CD4-positive, alpha-beta T cell treated with Interleukin-2 at 100 ng/mL for 4 hours (primary cell): ENCODE data around the gene C1orf52.

Source experiments
- DNase-seq: peaks from one replicate; pipeline ENCODE4 v3.0.0-alpha.2; 2020; ENCODE audit warnings: low spot score

Gene C1orf52

DNA sequence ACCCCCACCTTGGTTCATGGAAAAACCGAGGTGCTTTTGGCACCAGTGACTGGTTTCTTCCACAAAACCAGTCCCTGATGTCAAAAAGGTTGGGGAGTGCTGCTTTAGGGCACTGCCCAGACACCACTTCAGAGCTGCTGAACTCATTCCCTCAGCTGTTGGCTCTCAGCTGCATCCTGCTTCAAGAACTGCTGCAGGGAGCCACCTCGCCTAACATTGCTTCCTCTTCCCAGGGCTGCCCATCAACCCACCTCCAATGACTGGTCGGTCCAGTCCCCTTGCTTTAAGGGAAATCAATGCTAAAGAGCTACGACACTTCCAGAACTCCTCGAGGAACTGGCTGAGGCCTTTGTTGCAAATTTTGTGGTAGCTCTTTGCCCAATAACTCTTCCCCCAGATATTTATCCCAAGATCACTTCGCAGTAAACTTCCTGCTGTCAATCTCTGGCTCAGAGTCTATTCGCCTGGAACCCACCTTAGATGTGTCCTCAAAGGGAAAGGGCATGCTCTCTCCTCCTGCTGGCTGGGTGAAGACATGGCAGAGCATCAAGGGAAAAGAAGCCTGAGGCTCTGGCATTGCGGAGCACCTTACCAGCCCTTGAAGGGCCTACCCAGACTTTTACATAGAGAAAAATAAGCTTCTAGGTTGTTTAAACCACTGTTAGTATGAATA, 29.0 kb downstream of the C1orf52 start:
- no peak for DNase-seq

- DNase-seq = no peak
These were observed 29.8 kb downstream of the C1orf52 start for GRCh38 chr1:85229574-85230097.

- DNase-seq = no peak
These were observed 30.5 kb downstream of the C1orf52 start for GRCh38 chr1:85228972-85229371.

DNA sequence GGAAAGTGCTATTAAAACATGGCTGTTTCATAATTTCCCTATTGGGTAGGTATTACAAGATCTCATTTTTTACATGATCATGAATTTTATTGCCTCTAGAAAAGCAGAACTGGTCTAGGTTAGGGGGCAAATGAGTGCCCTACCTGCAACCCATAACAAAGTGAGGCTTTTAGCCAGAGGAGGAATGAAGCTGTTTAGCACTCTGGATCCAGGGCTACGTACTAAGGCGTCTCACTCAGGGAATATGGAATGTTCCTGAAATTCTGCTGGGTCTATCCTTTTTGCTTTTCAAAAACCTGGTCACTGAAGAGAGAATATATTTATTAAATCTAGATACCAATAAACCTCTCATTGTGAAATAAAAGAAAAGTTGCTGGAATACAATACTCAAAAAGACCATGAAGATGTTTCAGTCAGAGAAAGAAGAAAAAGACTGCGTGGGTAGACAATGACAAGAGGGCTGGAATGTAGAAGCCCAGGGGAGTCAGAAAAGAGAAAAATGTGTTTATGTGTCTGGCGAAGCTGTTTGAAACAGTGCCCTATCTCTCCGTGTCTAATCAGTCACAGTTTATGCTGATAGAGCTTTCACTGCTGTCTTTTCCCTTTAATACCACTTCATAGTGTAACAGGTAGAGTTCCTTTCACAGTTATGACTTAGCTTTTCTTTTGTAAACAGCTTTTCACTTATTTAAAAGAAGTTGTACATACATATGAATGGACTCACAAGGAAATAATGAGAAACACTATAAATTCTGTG, 33.7 kb downstream of the C1orf52 start:
- no peak for DNase-seq

DNA sequence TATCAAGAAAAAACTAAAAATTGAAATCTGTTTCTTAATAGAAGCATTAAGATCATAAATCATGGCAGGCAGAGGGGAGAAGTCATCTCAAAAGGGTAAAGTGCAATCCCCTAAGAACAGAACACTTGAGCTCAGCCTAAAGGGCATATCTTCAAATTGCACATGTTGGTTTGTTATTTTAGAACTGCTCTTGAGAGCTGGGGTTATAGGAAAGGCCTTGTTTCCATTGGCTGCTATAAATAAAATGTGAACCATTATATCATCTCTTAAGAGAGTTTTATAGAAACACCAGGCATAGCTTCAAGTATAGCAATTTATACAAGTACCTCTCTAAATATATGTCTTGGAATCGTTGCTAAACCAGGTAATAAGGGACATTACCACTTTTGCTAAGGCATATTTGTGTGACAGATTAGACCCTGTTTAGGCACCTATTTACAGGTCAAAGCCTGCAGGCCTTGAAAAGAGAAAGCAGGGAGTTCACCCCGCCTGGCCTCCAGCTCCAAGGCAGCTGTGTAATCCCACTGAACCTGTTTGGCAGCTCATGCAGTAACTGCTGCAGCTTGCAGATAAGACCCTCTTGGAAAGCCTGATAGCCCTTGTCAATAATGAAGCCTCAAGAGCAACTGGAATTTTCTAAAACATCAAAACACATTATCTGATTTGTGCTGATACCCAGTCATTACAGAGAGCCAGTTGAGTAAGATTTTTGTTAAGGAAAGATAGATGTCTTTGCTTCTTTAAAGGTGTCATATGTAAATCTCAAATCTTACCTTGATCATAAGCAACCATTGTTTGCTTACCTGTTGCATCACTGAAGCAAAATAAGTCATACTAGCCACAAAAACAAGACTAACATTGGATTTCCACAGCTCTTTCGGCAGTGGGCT, 34.5 kb downstream of the C1orf52 start:
- no peak for DNase-seq

DNA sequence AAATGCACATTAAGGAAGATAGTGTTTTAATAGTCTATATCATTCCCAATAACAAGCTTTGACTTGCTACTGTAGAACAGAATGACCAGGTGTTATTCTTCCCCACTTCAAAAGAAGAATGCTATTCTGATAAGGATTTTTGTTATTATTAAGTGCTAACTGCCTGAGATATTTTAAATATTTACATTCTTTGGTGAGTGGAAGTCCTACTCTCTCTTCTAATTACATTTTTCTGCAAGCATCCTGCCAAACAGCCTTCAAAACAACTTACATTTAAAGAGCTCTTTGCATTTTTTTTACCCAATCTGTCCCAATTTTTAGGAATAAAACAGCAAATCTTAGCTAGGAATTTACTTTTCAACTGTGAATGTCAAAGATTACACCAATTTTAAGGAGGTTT, 35.2 kb downstream of the C1orf52 start:
- DNase-seq = no peak

DNA sequence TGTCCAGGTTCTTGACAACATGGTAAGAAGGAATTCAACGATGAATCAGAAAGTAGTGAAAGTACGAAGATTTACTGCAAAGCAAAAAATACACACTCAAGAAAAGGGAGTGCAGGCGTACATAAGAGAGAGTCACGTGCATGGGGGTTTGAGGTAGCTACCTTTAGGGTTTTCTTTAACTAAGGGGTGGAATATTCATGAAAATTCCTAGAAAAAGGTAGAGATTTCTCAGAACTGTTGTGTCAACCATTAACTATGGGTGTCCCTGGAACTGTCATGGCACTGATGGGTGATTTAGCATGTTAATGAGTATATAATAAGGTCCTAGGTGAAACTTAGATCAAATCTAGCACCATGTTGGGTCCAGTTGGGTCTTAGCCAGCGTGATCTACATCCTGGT, 36.1 kb downstream of the C1orf52 start:
- no peak for DNase-seq

- DNase-seq = no peak
These were observed 38.7 kb downstream of the C1orf52 start for GRCh38 chr1:85220756-85221201.

GRCh38 chr1:85219853-85220610, 39.4 kb downstream of the C1orf52 start:
- DNase-seq = no peak

DNA sequence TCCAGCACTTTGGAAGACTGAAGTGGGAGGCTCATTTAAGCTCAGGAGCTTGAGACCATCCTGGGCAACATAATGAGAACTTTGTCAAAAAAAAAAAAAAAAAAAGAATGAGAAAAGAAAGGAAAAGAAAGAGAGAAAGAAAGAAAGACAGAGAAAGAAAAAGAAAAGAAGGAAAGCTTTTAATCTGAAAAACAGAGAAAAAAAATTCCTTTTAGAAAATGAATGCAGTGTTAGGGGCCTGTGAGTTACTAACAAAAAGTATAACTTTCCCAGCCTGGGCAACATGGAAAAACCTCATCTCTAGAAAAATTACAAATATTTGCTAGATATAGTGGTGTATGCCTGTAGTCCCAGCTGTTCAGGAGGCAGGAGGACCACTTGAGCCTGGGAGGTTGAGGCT, 42.8 kb downstream of the C1orf52 start:
- DNase-seq = no peak

DNA sequence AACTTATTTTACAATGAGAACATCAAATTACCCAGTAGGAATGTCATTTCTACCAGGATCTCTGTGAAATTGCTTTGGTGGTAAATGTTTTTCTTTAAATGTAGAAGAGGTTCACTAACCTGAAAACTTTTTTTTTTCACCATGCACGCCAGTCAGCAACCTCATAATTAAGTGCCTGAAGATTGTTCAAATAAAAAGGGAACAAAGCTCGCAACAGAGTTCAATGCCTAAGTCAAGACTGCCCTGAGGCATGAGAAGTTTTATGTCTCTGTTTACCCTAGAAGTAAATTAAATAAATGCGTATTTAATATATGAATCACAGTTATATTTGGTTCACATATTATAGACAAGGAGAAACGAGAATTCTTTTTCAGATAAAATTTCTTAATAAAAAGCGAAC, 44.8 kb downstream of the C1orf52 start:
- no peak for DNase-seq

DNA sequence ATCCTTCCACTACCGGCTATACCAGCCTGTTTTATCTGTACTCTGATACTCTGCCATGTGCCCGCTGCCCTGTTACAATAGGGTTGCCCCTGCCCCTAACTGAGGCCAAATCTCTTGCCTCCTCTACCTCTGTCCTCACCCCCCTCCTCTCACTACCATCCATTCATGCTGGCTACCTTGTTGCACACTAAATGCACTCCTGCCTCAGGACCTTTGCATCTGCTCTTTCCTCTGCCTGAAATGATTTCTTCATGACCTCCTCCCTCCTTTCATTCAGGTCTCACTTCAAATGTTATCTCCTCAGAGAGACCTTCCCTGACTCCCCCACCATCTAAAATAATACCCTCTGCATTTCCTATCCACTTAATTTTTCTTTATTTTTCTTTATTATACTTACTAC, 51.0 kb downstream of the C1orf52 start:
- DNase-seq = no peak

DNA sequence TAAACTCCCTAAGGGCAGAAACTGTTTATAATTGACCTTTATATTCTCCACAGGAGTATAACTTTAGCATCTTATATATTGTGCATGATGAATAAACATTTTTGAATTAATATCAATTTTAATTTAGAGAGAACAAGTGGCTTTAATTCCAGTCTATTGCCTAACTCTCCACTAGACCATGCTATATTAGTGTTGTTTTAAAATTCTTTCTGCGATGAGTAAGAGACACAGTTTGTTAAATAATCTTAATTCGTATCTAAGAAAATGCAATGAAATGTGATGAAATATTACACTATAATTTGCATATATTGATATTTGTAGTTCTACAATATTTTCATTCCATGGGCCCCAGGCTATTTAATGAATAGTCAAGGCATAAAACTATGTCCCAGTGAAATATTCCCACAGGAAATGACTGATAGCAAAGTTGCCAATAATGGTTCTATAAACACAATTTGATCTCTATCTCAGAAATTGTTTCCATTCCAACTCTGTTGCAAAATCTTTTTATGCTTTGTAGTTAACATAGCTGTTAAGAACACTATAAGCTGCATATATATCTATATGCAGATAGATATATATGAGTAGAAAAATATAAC, 55.8 kb downstream of the C1orf52 start:
- no peak for DNase-seq

GRCh38 chr1:85202864-85203255, 56.6 kb downstream of the C1orf52 start:
- DNase-seq = no peak

- DNase-seq = no peak
These were observed 57.2 kb downstream of the C1orf52 start for GRCh38 chr1:85202092-85202863.

DNA sequence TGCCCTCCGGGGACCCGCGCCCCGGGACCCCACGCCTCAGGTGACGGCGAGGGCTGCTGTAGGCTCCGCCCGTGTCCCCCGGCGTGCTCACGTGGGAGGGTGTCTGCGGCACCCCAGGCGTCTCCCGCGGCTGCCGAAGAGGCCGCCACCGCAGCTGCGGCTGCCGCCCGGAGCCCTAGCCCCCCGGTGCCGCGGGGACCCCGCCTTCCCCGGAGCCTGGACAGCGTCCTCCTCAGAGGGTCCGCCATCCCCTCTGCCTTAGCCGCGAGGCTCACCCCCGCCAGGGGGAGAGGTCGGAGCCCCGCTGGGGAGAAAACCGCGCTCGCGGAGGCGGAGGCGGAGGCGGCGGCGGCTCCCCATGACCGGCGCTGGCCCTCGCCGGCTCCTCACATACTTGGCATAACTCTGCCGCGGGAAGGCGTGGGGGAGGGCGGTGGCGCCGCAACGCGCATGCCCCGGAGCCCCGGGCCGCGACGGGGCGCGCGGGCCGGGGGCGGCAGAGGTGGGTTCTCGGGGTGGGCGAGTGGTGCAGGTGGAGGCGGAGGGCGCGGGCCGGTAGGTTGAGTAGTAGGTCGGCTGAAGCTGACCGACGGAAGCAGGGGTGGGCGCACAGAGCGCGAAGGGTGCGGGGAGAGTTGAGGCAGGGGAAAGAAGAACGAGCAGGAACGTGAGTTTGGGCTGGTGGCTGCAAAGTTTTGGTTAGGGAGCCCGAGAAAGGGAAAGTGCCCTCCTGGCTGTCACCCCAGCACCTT, 57.9 kb downstream of the C1orf52 start:
- DNase-seq = peak; percentile 67

DNA sequence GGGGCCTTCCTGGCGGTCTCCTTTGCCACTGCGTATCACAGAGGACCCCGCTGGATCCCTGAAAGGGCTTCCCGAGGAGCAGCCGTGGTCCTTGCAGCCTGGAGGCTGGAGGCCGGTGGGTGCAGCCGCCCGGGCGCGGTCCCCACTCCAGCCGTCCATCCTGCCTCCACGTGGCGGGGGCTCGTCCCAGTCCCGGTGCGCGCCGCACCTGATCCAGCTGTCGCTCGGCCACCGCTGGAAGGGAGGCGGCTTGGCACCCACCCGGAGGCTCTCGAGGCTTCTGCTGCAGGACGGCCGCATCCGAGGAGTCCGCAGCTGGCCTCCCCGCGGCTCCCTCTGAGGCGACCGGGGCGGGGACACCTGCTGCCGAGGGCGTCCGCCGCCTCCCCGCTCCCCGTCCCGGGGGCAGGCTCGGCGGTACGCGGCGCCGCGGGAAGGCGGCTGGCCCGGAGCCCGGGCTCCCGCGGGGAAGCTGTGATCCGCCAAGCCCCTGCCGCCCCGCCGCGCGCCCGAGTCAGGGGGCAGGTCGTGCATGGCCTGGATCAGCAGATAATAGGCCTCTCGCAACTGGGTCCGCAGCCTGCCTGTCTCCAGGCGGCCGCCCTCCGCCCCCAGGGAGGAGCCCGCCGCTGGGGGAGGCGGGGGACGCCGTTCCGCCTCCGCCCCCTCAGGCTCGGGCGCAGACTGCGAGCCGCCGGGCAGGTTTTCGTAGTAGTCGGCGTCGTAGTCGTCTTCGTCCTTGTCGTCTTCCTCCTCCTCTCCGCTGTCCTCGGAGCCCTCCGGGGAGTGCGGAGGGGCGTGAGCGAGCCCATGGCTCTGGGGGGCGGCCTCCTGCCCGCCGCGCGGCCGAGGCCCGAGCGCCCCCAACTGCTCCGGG, 58.8 kb downstream of the C1orf52 start, which contains the start of gene SYDE2:
Gene SYDE2, minus strand, starts transcription at position 554 of the 877 bp plus-strand sequence. Its CDS starts 20 bp downstream, at position 534.
- DNase-seq = peak; percentile 78
